K562 (cell line): ENCODE results near the gene LRRC59. TPM values are rescaled to one million over a fixed set of nuclear protein-coding genes. Genes with fewer than 3 reads are reported as not detected.

Experiments
- ATF4 ChIP-seq: fragments of 450-650 bp; formaldehyde crosslinking; IDR thresholded peaks from 2 replicates; pipeline ENCODE4 v1.4.0; 2022; ENCODE audit warnings: mild to moderate bottlenecking, moderate library complexity
- CEBPB ChIP-seq: fragments of 450-650 bp; IDR thresholded peaks from 2 replicates; pipeline ENCODE4 v1.6.1; 2016; ENCODE audit warnings: missing genetic modification characterization, missing compliant biosample characterization
- EP400 ChIP-seq: fragments of 450-650 bp; IDR thresholded peaks from 2 replicates; pipeline ENCODE4 v1.6.1; 2017; ENCODE audit warnings: antibody characterized with exemption, mild to moderate bottlenecking, moderate library complexity
- FOXA3 ChIP-seq, 2 experiments: fragments of 450-650 bp in 1 of 2; sonication (generic) in 1 of 2; formaldehyde crosslinking; IDR thresholded peaks in 1 of 2; conservative IDR thresholded peaks in 1 of 2; 2 replicates each; pipeline versions ENCODE4 v1.4.0 to v1.8.0; 2020 to 2022; ENCODE audit warnings: mild to moderate bottlenecking in 2 of 2, missing genetic modification reagents in 1 of 2
- HBP1 ChIP-seq: fragments of 450-650 bp; formaldehyde crosslinking; IDR thresholded peaks from 2 replicates; pipeline ENCODE4 v1.4.0; 2022; ENCODE audit warnings: missing genetic modification characterization
- HNRNPK ChIP-seq: fragments of 200-400 bp; formaldehyde crosslinking; IDR thresholded peaks from one replicate; pipeline ENCODE4 v1.6.1; 2018; ENCODE audit warnings: mild to moderate bottlenecking, low read depth, low read length; ENCODE audit not compliant: poor library complexity, severe bottlenecking
- KAT7 ChIP-seq: sonication (generic); formaldehyde crosslinking; IDR thresholded peaks from 2 replicates; pipeline ENCODE4 v1.8.0; 2022; ENCODE audit warnings: missing genetic modification reagents, mild to moderate bottlenecking, borderline replicate concordance
- KDM1A ChIP-seq, 2 experiments: fragments of 450-650 bp; IDR thresholded peaks; 2 replicates each; pipeline ENCODE4 v1.6.1; 2016; ENCODE audit warnings: mild to moderate bottlenecking in 2 of 2
- KLF6 ChIP-seq: fragments of 250-450 bp; sonication (Bioruptor Pico); IDR thresholded peaks from 2 replicates; pipeline ENCODE4 v1.4.0; 2020; ENCODE audit warnings: mild to moderate bottlenecking, moderate library complexity, borderline replicate concordance
- MAFF ChIP-seq: IDR thresholded peaks from 2 replicates; pipeline ENCODE4 v1.6.1; 2012; ENCODE audit warnings: low read length, improper control_type of control experiment
- MAFG ChIP-seq: fragments of 450-650 bp; conservative IDR thresholded peaks from 2 replicates; pipeline ENCODE4 v1.6.1; 2016; ENCODE audit warnings: missing genetic modification characterization, missing compliant biosample characterization
- NFXL1 ChIP-seq: fragments of 450-650 bp; formaldehyde crosslinking; IDR thresholded peaks from 2 replicates; pipeline ENCODE4 v1.4.0; 2021; ENCODE audit warnings: mild to moderate bottlenecking
- NR2C1 ChIP-seq, 2 experiments: fragments of 450-650 bp; IDR thresholded peaks; 2 replicates each; pipeline ENCODE4 v1.6.1; 2017; ENCODE audit warnings: mild to moderate bottlenecking in 2 of 2, antibody characterized with exemption in 1 of 2, inconsistent platforms in 1 of 2, missing compliant biosample characterization in 1 of 2, missing genetic modification characterization in 1 of 2
- NR4A1 ChIP-seq, 2 experiments: fragments of 250-450 bp in 1 of 2; fragments of 450-650 bp in 1 of 2; sonication (Bioruptor Pico) in 1 of 2; IDR thresholded peaks; 2 replicates each; pipeline versions ENCODE4 v1.4.0 to v1.6.1; 2016 to 2020; ENCODE audit warnings: mild to moderate bottlenecking in 2 of 2, missing compliant biosample characterization in 1 of 2, missing genetic modification characterization in 1 of 2, moderate library complexity in 1 of 2
- POLR2G ChIP-seq: fragments of 200-400 bp; formaldehyde crosslinking; IDR thresholded peaks from 2 replicates; pipeline ENCODE4 v1.6.1; 2017; ENCODE audit warnings: low read depth, mild to moderate bottlenecking, antibody characterized with exemption, low read length, moderate library complexity
- RFX7 ChIP-seq: fragments of 250-450 bp; sonication (Bioruptor Pico); IDR thresholded peaks from 2 replicates; pipeline ENCODE4 v1.5.1; 2021; ENCODE audit warnings: mild to moderate bottlenecking
- SIN3A ChIP-seq, 2 experiments: fragments of 150-350 bp in 1 of 2; IDR thresholded peaks; 2 replicates each; pipeline ENCODE4 v1.6.1; 2011 to 2016; ENCODE audit warnings: borderline replicate concordance in 2 of 2, low read depth in 2 of 2, low read length in 2 of 2, mild to moderate bottlenecking in 2 of 2, moderate library complexity in 2 of 2; ENCODE audit not compliant: control insufficient read depth in 1 of 2
- TAL1 ChIP-seq: fragments of 450-650 bp; IDR thresholded peaks from 2 replicates; pipeline ENCODE4 v1.6.1; 2016; ENCODE audit warnings: mild to moderate bottlenecking
- TBP ChIP-seq: optimal IDR thresholded peaks from 2 replicates; pipeline ENCODE3; 2011; ENCODE audit warnings: low read depth, low read length, improper control_type of control experiment
- ZBTB17 ChIP-seq: fragments of 450-650 bp; formaldehyde crosslinking; IDR thresholded peaks from 2 replicates; pipeline ENCODE4 v1.4.0; 2020; ENCODE audit warnings: mild to moderate bottlenecking
- polyA plus RNA-seq, 8 experiments: library from polyadenylated mRNA; depleted of rRNA in 4 of 8; stranded (reverse) in 5 of 8; unstranded in 3 of 8; fragments of >200 nt; fragmentation: Nextera tagmentation in 2 of 8; fragmentation: Illumina TruSeq in 1 of 8; extraction: Ambion mirVana in 2 of 8; extraction: Trizol in 1 of 8; gene quantifications; 2 replicates each; pipeline versions ENCODE4 v1.2.1 to v1.2.3, GENCODE V29; 2011 to 2014; ENCODE audit warnings: inconsistent platforms in 1 of 8, missing spikeins in 1 of 8
- total RNA-seq, 7 experiments: library from RNA; depleted of rRNA in 6 of 7; stranded (reverse); fragments of >200 nt in 6 of 7; fragmentation: Illumina TruSeq in 2 of 7; extraction: Trizol in 2 of 7; gene quantifications; 2 replicates each; pipeline versions ENCODE4 v1.2.1 to v1.2.3, GENCODE V29; 2011 to 2021; ENCODE audit warnings: low replicate concordance in 1 of 7
- TF ChIP-seq, protein P1 (sequence below), 2 experiments: fragments of 450-650 bp; conservative IDR thresholded peaks; 2 replicates each; pipeline ENCODE4 v1.6.1; 2017; ENCODE audit warnings: mild to moderate bottlenecking in 2 of 2, moderate library complexity in 2 of 2
- TF ChIP-seq, protein P2 (sequence below): fragments of 450-650 bp; formaldehyde crosslinking; IDR thresholded peaks from 2 replicates; pipeline ENCODE4 v1.4.0; 2020; ENCODE audit warnings: mild to moderate bottlenecking, moderate library complexity

The LRRC59 gene
- total and polyA plus RNA-seq, 9 of the 15 experiments (the other 6 are each of a cell fraction or from before 2014, with no cell fraction given) = 27.8 to 244 (median 154) TPM

GRCh38 chr17:50396261-50397110 is 837 bp downstream of the LRRC59 start (continued):
- TF ChIP-seq SIN3A (IDR thresholded peaks at IDR 0.05; ENCODE audit: borderline replicate concordance in 2 of 2, control insufficient read depth in 1 of 2, low read depth in 2 of 2, low read length in 2 of 2) = peak in 1 of 2 experiments; percentile 42; a peak in 1 of 4 replicates
- TF ChIP-seq MAFF = no peak
- TF ChIP-seq HBP1 = peak; percentile 88
- TF ChIP-seq CEBPB = peak; percentile 89
- TF ChIP-seq TAL1 = no peak
- no peak for TF ChIP-seq ATF4 (CRISPR knock-in tag)
- TF ChIP-seq EP400 = no peak
- no peak for TF ChIP-seq ZBTB17 (CRISPR knock-in tag)
- TF ChIP-seq RFX7 = no peak
- TF ChIP-seq KDM1A (IDR thresholded peaks at IDR 0.05) = no peak
- TF ChIP-seq, protein P1, sequence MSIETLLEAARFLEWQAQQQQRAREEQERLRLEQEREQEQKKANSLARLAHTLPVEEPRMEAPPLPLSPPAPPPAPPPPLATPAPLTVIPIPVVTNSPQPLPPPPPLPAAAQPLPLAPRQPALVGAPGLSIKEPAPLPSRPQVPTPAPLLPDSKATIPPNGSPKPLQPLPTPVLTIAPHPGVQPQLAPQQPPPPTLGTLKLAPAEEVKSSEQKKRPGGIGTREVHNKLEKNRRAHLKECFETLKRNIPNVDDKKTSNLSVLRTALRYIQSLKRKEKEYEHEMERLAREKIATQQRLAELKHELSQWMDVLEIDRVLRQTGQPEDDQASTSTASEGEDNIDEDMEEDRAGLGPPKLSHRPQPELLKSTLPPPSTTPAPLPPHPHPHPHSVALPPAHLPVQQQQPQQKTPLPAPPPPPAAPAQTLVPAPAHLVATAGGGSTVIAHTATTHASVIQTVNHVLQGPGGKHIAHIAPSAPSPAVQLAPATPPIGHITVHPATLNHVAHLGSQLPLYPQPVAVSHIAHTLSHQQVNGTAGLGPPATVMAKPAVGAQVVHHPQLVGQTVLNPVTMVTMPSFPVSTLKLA (conservative IDR thresholded peaks at IDR 0.05) = peak; percentile 92 to 93
- TF ChIP-seq KLF6 (CRISPR knock-in tag) = no peak
- no peak for TF ChIP-seq NR4A1 (CRISPR knock-in tag; IDR thresholded peaks at IDR 0.05)
- no peak for TF ChIP-seq NR4A1 (tag; IDR thresholded peaks at IDR 0.05)
- TF ChIP-seq POLR2G = no peak
- TF ChIP-seq HNRNPK = no peak
- TF ChIP-seq TBP = peak; percentile 17
- no peak for TF ChIP-seq NR2C1 (IDR thresholded peaks at IDR 0.05)
- TF ChIP-seq NR2C1 (tag; IDR thresholded peaks at IDR 0.05) = no peak
- no peak for TF ChIP-seq FOXA3 (CRISPR knock-in tag; conservative IDR thresholded peaks at IDR 0.05 in 1 of 2, IDR thresholded peaks at IDR 0.05 in 1 of 2)
- TF ChIP-seq MAFG = no peak
- no peak for TF ChIP-seq NFXL1 (CRISPR knock-in tag)
- peak; percentile 40; the same call in 1 of the 2 replicates for TF ChIP-seq KAT7 (CRISPR knock-in tag)
- TF ChIP-seq, protein P2, sequence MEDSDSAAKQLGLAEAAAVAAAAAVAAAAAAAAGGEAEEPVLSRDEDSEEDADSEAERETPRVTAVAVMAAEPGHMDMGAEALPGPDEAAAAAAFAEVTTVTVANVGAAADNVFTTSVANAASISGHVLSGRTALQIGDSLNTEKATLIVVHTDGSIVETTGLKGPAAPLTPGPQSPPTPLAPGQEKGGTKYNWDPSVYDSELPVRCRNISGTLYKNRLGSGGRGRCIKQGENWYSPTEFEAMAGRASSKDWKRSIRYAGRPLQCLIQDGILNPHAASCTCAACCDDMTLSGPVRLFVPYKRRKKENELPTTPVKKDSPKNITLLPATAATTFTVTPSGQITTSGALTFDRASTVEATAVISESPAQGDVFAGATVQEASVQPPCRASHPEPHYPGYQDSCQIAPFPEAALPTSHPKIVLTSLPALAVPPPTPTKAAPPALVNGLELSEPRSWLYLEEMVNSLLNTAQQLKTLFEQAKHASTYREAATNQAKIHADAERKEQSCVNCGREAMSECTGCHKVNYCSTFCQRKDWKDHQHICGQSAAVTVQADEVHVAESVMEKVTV (CRISPR knock-in tag) = no peak
